ENCODE measurements around the gene NR1H4. TPM values are rescaled to one million over a fixed set of nuclear protein-coding genes. Genes with fewer than 3 reads are reported as not detected.

NR1H4 gene
- total RNA-seq, 1 experiment from 2014 or later: not detected

DNA sequence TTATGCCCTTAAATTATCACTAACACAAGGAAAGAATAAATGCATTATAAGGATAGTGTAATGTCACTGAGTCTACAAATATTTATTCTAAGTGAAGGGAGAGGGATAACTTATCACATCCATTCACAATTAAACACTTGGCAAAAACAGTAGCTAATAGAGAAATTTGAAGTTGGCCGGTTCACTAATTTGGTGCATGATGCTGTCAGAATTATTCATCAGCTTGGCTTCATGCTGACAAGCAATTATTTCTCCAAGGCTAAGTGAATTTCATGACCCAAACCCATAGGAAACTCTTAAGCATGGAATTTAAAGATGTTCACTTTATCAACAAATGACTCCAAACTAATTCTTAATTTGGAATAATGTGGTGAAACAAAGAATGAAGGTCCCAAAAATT, 25.0 kb upstream of the NR1H4 start:
- Histone ChIP-seq H3K9me3 (no peaks in the 10 kb centered on the region), H3K4me3 (ENCODE audit: low read depth, low read length) (no peak overlapping the region), H3K36me3 (ENCODE audit: control insufficient read depth, insufficient read depth, low read length) (no peaks in the 10 kb centered on the region), H3K4me1 (no peaks in the 10 kb centered on the region), H3K27me3 (replicated peaks; ENCODE audit: control insufficient read depth, insufficient read depth, low read length) (no peaks in the 10 kb centered on the region)
- TF ChIP-seq, protein P1, sequence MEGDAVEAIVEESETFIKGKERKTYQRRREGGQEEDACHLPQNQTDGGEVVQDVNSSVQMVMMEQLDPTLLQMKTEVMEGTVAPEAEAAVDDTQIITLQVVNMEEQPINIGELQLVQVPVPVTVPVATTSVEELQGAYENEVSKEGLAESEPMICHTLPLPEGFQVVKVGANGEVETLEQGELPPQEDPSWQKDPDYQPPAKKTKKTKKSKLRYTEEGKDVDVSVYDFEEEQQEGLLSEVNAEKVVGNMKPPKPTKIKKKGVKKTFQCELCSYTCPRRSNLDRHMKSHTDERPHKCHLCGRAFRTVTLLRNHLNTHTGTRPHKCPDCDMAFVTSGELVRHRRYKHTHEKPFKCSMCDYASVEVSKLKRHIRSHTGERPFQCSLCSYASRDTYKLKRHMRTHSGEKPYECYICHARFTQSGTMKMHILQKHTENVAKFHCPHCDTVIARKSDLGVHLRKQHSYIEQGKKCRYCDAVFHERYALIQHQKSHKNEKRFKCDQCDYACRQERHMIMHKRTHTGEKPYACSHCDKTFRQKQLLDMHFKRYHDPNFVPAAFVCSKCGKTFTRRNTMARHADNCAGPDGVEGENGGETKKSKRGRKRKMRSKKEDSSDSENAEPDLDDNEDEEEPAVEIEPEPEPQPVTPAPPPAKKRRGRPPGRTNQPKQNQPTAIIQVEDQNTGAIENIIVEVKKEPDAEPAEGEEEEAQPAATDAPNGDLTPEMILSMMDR (IDR thresholded peaks at IDR 0.05; ENCODE audit: insufficient read depth in 1 of 2, low read depth in 1 of 2, low read length in 1 of 2, severe bottlenecking in 1 of 2, unreplicated experiment in 1 of 2): no peak
- POLR2A ChIA-PET: no interaction called here
- Mint-ChIP-seq H3K36me3 (ENCODE audit: insufficient read depth, unreplicated experiment) (no peaks in the 10 kb centered on the region), H3K27me3 (ENCODE audit: insufficient read depth, unreplicated experiment) (no peaks in the 10 kb centered on the region), H3K27ac (ENCODE audit: unreplicated experiment) (no peak overlapping the region), H3K4me1 (ENCODE audit: low read depth, unreplicated experiment) (no peaks in the 10 kb centered on the region), H3K4me3 (ENCODE audit: unreplicated experiment) (no peak overlapping the region), H3K9me3 (ENCODE audit: unreplicated experiment) (no peaks in the 10 kb centered on the region)
- CTCF ChIA-PET: no interaction called here
- no peak for DNase-seq
- intact Hi-C loops (cut with micrococcal nuclease; ENCODE audit: unreplicated experiment): no loop called here
- no TSS peak for BruUV-seq (replicated peaks)

DNA sequence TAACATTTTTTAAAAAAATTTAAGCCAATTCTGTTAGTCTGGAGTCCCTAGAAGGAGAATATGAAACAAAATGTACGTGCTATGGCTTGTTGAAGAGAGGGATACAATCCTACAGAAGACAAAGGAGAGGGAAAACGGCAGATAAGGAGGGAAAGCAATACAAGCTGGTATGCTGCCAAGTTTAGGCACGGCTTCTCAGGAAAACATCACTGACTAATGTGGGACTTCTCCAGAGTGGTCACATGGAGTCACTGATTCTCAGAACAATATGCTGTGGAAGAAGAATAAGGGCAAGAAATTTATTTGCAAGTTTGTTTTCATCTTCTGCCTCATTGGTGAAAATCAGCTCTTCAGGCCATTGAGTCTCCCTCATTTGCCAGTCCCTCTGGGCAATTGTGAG, 22.9 kb upstream of the NR1H4 start:
- Histone ChIP-seq H3K4me3 (ENCODE audit: low read depth, low read length) (no peak overlapping the region), H3K9me3 (no peaks in the 10 kb centered on the region), H3K27me3 (replicated peaks; ENCODE audit: control insufficient read depth, insufficient read depth, low read length) (no peaks in the 10 kb centered on the region), H3K36me3 (ENCODE audit: control insufficient read depth, insufficient read depth, low read length) (no peaks in the 10 kb centered on the region), H3K4me1 (no peaks in the 10 kb centered on the region)
- BruUV-seq (replicated peaks): no TSS peak
- Mint-ChIP-seq H3K27ac (ENCODE audit: unreplicated experiment) (no peak overlapping the region), H3K27me3 (ENCODE audit: insufficient read depth, unreplicated experiment) (no peaks in the 10 kb centered on the region), H3K36me3 (ENCODE audit: insufficient read depth, unreplicated experiment) (no peaks in the 10 kb centered on the region), H3K9me3 (ENCODE audit: unreplicated experiment) (no peaks in the 10 kb centered on the region), H3K4me1 (ENCODE audit: low read depth, unreplicated experiment) (no peaks in the 10 kb centered on the region), H3K4me3 (ENCODE audit: unreplicated experiment) (no peak overlapping the region)
- ChIA-PET CTCF (no interaction called here), POLR2A (no interaction called here)
- no peak for DNase-seq
- intact Hi-C loops (cut with micrococcal nuclease; ENCODE audit: unreplicated experiment): no loop called here
- TF ChIP-seq, protein P1 (IDR thresholded peaks at IDR 0.05; ENCODE audit: insufficient read depth in 1 of 2, low read depth in 1 of 2, low read length in 1 of 2, severe bottlenecking in 1 of 2, unreplicated experiment in 1 of 2): no peak

- Mint-ChIP-seq H3K4me1 (ENCODE audit: low read depth, unreplicated experiment) (no peaks in the 10 kb centered on the region), H3K36me3 (ENCODE audit: insufficient read depth, unreplicated experiment) (no peaks in the 10 kb centered on the region), H3K9me3 (ENCODE audit: unreplicated experiment) (no peaks in the 10 kb centered on the region), H3K27ac (ENCODE audit: unreplicated experiment) (no peak overlapping the region), H3K27me3 (ENCODE audit: insufficient read depth, unreplicated experiment) (no peaks in the 10 kb centered on the region), H3K4me3 (ENCODE audit: unreplicated experiment) (no peak overlapping the region)
- H3K4me3 ChIP-seq (ENCODE audit: low read depth, low read length): no peak overlapping the region
- ChIA-PET CTCF (no interaction called here), POLR2A (no interaction called here)
- H3K4me1 ChIP-seq: no peaks in the 10 kb centered on the region
- H3K36me3 ChIP-seq (ENCODE audit: control insufficient read depth, insufficient read depth, low read length): no peaks in the 10 kb centered on the region
- TF ChIP-seq, protein P1 (IDR thresholded peaks at IDR 0.05; ENCODE audit: insufficient read depth in 1 of 2, low read depth in 1 of 2, low read length in 1 of 2, severe bottlenecking in 1 of 2, unreplicated experiment in 1 of 2): no peak
- DNase-seq: no peak
- H3K27me3 ChIP-seq (replicated peaks; ENCODE audit: control insufficient read depth, insufficient read depth, low read length): no peaks in the 10 kb centered on the region
- no peaks in the 10 kb centered on the region for H3K9me3 ChIP-seq
- intact Hi-C loops (cut with micrococcal nuclease; ENCODE audit: unreplicated experiment): no loop called here
- no TSS peak for BruUV-seq (replicated peaks)
These were observed 19.7 kb upstream of the NR1H4 start for GRCh38 chr12:100453951-100454350.

All from Caco-2 (cell line).